IMR-90 (cell line): Measurements from ENCODE around the gene TRPC6. TPM values are rescaled to one million over a fixed set of nuclear protein-coding genes. Genes with fewer than 3 reads are reported as not detected.

ENCODE experiments used
- ATAC-seq: fragments of 200-7000 bp; cut with Tn5 transposase; 2 replicates; pipeline ENCODE4 v1.9.1; 2020; ENCODE audit warnings: low read depth, mild to moderate bottlenecking, moderate library complexity
- BruUV-seq: library from RNA; stranded (reverse); fragments of 400-500 nt; replicated peaks from 2 replicates; lab custom pipeline; 2021; lab: Mats Ljungman, UMichigan
- CTCF ChIA-PET: fragments of 300-600 bp; formaldehyde crosslinking; extraction: SDS; loops from one replicate; lab custom pipeline; 2021; ENCODE audit warnings: antibody characterized with exemption; lab: Yijun Ruan, JAX
- POLR2A ChIA-PET: fragments of 300-600 bp; sonication (Branson Sonifier 250); formaldehyde crosslinking; loops from one replicate; lab custom pipeline; 2022; ENCODE audit warnings: antibody characterized with exemption; ENCODE audit not compliant: unreplicated experiment; lab: Charles Lee
- DNase-seq: peaks from one replicate; pipeline ENCODE4 v3.0.0; 2013
- H2AFZ ChIP-seq: replicated peaks from 2 replicates; pipeline ENCODE3; 2013; ENCODE audit warnings: low read length, mild to moderate bottlenecking; ENCODE audit not compliant: poor library complexity
- H2AK5ac ChIP-seq: 2 replicates; pipeline ENCODE4 v1.6.1; 2013; ENCODE audit warnings: low read depth, low read length, inconsistent platforms
- H2AK9ac ChIP-seq: replicated peaks from 2 replicates; pipeline ENCODE3; 2013; ENCODE audit warnings: mild to moderate bottlenecking, low read depth, low read length, moderate library complexity; ENCODE audit not compliant: poor library complexity
- H2BK120ac ChIP-seq: 2 replicates; pipeline ENCODE4 v1.6.1; 2013; ENCODE audit warnings: low read depth, low read length, inconsistent platforms
- H2BK15ac ChIP-seq: 3 replicates; pipeline ENCODE4 v1.6.1; 2013; ENCODE audit warnings: low read depth, low read length, inconsistent platforms
- H2BK20ac ChIP-seq: 2 replicates; pipeline ENCODE4 v1.6.1; 2013; ENCODE audit warnings: low read depth, mild to moderate bottlenecking, inconsistent platforms, low read length, moderate library complexity
- H2BK5ac ChIP-seq: 2 replicates; pipeline ENCODE4 v1.6.1; 2013; ENCODE audit warnings: mild to moderate bottlenecking, low read depth, low read length, inconsistent platforms; ENCODE audit not compliant: poor library complexity, severe bottlenecking
- H3K14ac ChIP-seq: replicated peaks from 2 replicates; pipeline ENCODE4 v1.6.1; 2013; ENCODE audit warnings: low read depth, low read length, inconsistent platforms
- H3K18ac ChIP-seq: 2 replicates; pipeline ENCODE4 v1.6.1; 2013; ENCODE audit warnings: low read depth, low read length, control low read depth
- H3K23ac ChIP-seq: 2 replicates; pipeline ENCODE4 v1.6.1; 2013; ENCODE audit warnings: low read depth, low read length, inconsistent platforms
- H3K27ac ChIP-seq: 2 replicates; pipeline ENCODE4 v1.5.1; 2013; ENCODE audit warnings: mild to moderate bottlenecking, control low read depth, low read length; ENCODE audit not compliant: insufficient read depth
- H3K27me3 ChIP-seq: 2 replicates; pipeline ENCODE4 v1.6.1; 2013; ENCODE audit warnings: low read length; ENCODE audit not compliant: control insufficient read depth, insufficient read depth
- H3K36me3 ChIP-seq: 2 replicates; pipeline ENCODE4 v1.6.1; 2013; ENCODE audit warnings: low read length, mixed read lengths; ENCODE audit not compliant: control insufficient read depth, insufficient read depth
- H3K4ac ChIP-seq: 2 replicates; pipeline ENCODE4 v1.6.1; 2013; ENCODE audit warnings: low read depth, low read length, inconsistent platforms
- H3K4me1 ChIP-seq: 2 replicates; pipeline ENCODE4 v1.6.1; 2013; ENCODE audit warnings: low read length, mixed read lengths; ENCODE audit not compliant: control insufficient read depth, insufficient read depth
- H3K4me2 ChIP-seq: 2 replicates; pipeline ENCODE4 v1.6.1; 2013; ENCODE audit warnings: low read depth, mild to moderate bottlenecking, control low read depth, low read length, moderate library complexity
- H3K4me3 ChIP-seq: 2 replicates; pipeline ENCODE4 v1.5.1; 2013; ENCODE audit warnings: low read depth, mild to moderate bottlenecking, control low read depth, low read length, moderate library complexity; ENCODE audit not compliant: insufficient read depth
- H3K56ac ChIP-seq: 2 replicates; pipeline ENCODE4 v1.6.1; 2013; ENCODE audit warnings: low read length, inconsistent platforms; ENCODE audit not compliant: insufficient read depth; ENCODE audit errors: extremely low read depth
- H3K79me1 ChIP-seq, 2 experiments: 2 replicates each; pipeline ENCODE4 v1.6.1; 2013; ENCODE audit warnings: low read length in 2 of 2, inconsistent platforms in 1 of 2, low read depth in 1 of 2
- H3K9ac ChIP-seq: 2 replicates; pipeline ENCODE4 v1.6.1; 2013; ENCODE audit warnings: low read depth, low read length, control low read depth
- H3K9me1 ChIP-seq: 2 replicates; pipeline ENCODE4 v1.6.1; 2013; ENCODE audit warnings: low read length, inconsistent platforms; ENCODE audit not compliant: insufficient read depth
- H3K9me3 ChIP-seq: 2 replicates; pipeline ENCODE4 v1.6.1; 2013; ENCODE audit warnings: low read length; ENCODE audit not compliant: control insufficient read depth, insufficient read depth
- H4K20me1 ChIP-seq: 2 replicates; pipeline ENCODE4 v1.6.1; 2013; ENCODE audit warnings: low read length, inconsistent platforms; ENCODE audit not compliant: insufficient read depth
- H4K5ac ChIP-seq: 2 replicates; pipeline ENCODE4 v1.6.1; 2013; ENCODE audit warnings: mild to moderate bottlenecking, low read depth, low read length, control low read depth
- H4K8ac ChIP-seq, 2 experiments: 2 replicates each; pipeline ENCODE4 v1.6.1; 2013; ENCODE audit warnings: low read depth in 2 of 2, low read length in 2 of 2, control low read depth in 1 of 2, inconsistent platforms in 1 of 2
- H4K91ac ChIP-seq: 2 replicates; pipeline ENCODE4 v1.6.1; 2013; ENCODE audit warnings: low read depth, low read length, inconsistent platforms; ENCODE audit not compliant: insufficient read depth
- CTCF ChIP-seq: conservative IDR thresholded peaks from 2 replicates; pipeline ENCODE4 v1.5.1; 2012; ENCODE audit warnings: mild to moderate bottlenecking, low read depth, low read length, improper control_type of control experiment
- MAZ ChIP-seq: IDR thresholded peaks from 2 replicates; pipeline ENCODE4 v1.6.1; 2012; ENCODE audit warnings: low read depth, mild to moderate bottlenecking, low read length, improper control_type of control experiment, moderate library complexity, borderline replicate concordance
- RAD21 ChIP-seq: IDR thresholded peaks from 2 replicates; pipeline ENCODE4 v1.6.1; 2012; ENCODE audit warnings: low read length, improper control_type of control experiment
- SMC3 ChIP-seq: fragments of 150-350 bp; IDR thresholded peaks from 2 replicates; pipeline ENCODE4 v1.6.1; 2016; ENCODE audit warnings: low read depth, mild to moderate bottlenecking, antibody characterized with exemption, low read length, moderate library complexity
- WGBS, 2 experiments: methylation state at CpG; one replicate each; pipeline versions ENCODE4 v1.1.5 to v1.1.7; 2013; ENCODE audit warnings: missing lambda C conversion rate in 2 of 2; ENCODE audit not compliant: insufficient read length in 1 of 2; ENCODE audit errors: extremely low coverage in 2 of 2; 5-methylcytosine and 5-hydroxymethylcytosine counted together
- dilution Hi-C: fragments of 300-500 bp; cut with HindIII; formaldehyde crosslinking; loops from one replicate; pipeline ENCODE4 v1.14.3; 2018; ENCODE audit warnings: low sequenced_read_pairs; ENCODE audit not compliant: unreplicated experiment
- in situ Hi-C: fragments of 300-500 bp; cut with MboI; formaldehyde crosslinking; loops from 3 replicates; pipeline ENCODE4 v1.14.3; 2019; ENCODE audit warnings: low sequenced_read_pairs, inconsistent platforms, mixed read lengths
- intact Hi-C: fragments of 100-400 bp; cut with micrococcal nuclease; formaldehyde crosslinking; loops from 2 replicates; pipeline ENCODE4 v1.10.0; 2022
- polyA plus RNA-seq, 3 experiments: library from polyadenylated mRNA; depleted of rRNA; stranded (reverse); fragments of >200 nt; gene quantifications; 2 replicates each; pipeline ENCODE4 v1.2.3, GENCODE V29; 2012; ENCODE audit warnings: low replicate concordance in 1 of 3
- total RNA-seq: library from RNA; depleted of rRNA; stranded (reverse); fragments of >200 nt; gene quantifications from 2 replicates; pipeline ENCODE4 v1.2.3, GENCODE V29; 2012

The TRPC6 gene
- total and polyA plus RNA-seq, 2 of the 4 experiments (the other 2 are of a cell fraction), result 0.99 to 2.3 TPM

GRCh38 chr11:101521821-101522220 lies 62.0 kb downstream of the TRPC6 start:
- Histone ChIP-seq H4K8ac (no peak overlapping the region), H2AK9ac (no peak overlapping the region), H3K9ac (no peak overlapping the region), H4K91ac (no peak overlapping the region), H3K27ac (no peak overlapping the region), H4K5ac (no peak overlapping the region), H3K36me3 (peaks cover 1% of the 10 kb centered on the region; the same call in 1 of the 2 replicates), H2BK120ac (no peak overlapping the region), H3K9me3 (no peaks in the 10 kb centered on the region), H2BK15ac (no peak overlapping the region), H3K14ac (no peak overlapping the region), H3K56ac (no peak overlapping the region), H2AFZ (no peak overlapping the region), H3K4me3 (no peak overlapping the region), H4K20me1 (no peaks in the 10 kb centered on the region), H3K79me1 (no peaks in the 10 kb centered on the region; a peak in 1 of 4 replicates), H2BK20ac (no peak overlapping the region), H3K23ac (no peak overlapping the region), H3K9me1 (no peaks in the 10 kb centered on the region), H3K27me3 (no peaks in the 10 kb centered on the region), H3K18ac (no peak overlapping the region), H2AK5ac (no peak overlapping the region), H3K4ac (no peak overlapping the region), H3K4me2 (no peak overlapping the region), H3K4me1 (no peaks in the 10 kb centered on the region), H2BK5ac (no peak overlapping the region)
- CTCF ChIA-PET, result no interaction called here
- dilution Hi-C loops (no loop called here), intact Hi-C loops (no loop called here), in situ Hi-C loops (no loop called here)
- no CpG with 5 or more reads among the region's 2 CpGs for WGBS, 2 experiments
- TF ChIP-seq SMC3, result no peak
- TF ChIP-seq RAD21, result no peak
- TF ChIP-seq MAZ, result no peak
- no peak for TF ChIP-seq CTCF
- BruUV-seq, result no TSS peak
- ATAC-seq (no peak), DNase-seq (no peak)
- POLR2A ChIA-PET, result no interaction called here
